Stomach (tissue), 4 donors: ENCODE data around the gene TANGO2.

Source experiments
- CTCF ChIP-seq, 7 experiments: fragments of 450-650 bp in 4 of 7; fragments of 200-600 bp in 3 of 7; sonication (generic) in 3 of 7; IDR thresholded peaks; one replicate each; pipeline ENCODE4 v1.5.1; 2016 to 2019; ENCODE audit warnings: antibody characterized with exemption in 7 of 7, control low read depth in 2 of 7, mild to moderate bottlenecking in 1 of 7
- EP300 ChIP-seq: sonication (generic); formaldehyde crosslinking; IDR thresholded peaks from one replicate; pipeline ENCODE4 v1.6.1; 2017; ENCODE audit warnings: antibody characterized with exemption

GRCh38 chr22:19993926-19994325 is 27.0 kb upstream of the TANGO2 start:
- TF ChIP-seq CTCF (IDR thresholded peaks at IDR 0.05) (no peak), EP300 (no peak)
